Kidney epithelial cell (primary cell): ENCODE measurements around the gene LAMTOR3. TPM values are rescaled to one million over a fixed set of nuclear protein-coding genes. Genes with fewer than 3 reads are reported as not detected.

Experiments used
- DNase-seq: peaks from one replicate; pipeline ENCODE4 v3.0.0-alpha.2; 2010; ENCODE audit warnings: low read depth
- H3K27me3 ChIP-seq: 2 replicates; pipeline ENCODE4 v1.6.0; 2011; ENCODE audit warnings: low read length; ENCODE audit not compliant: control insufficient read depth, insufficient read depth
- H3K36me3 ChIP-seq: 2 replicates; pipeline ENCODE4 v1.5.1; 2011; ENCODE audit warnings: low read length; ENCODE audit not compliant: control insufficient read depth, insufficient read depth
- H3K4me3 ChIP-seq: 2 replicates; pipeline ENCODE4 v1.5.1; 2011; ENCODE audit warnings: low read depth, mild to moderate bottlenecking, control low read depth, low read length
- CTCF ChIP-seq: IDR thresholded peaks from 2 replicates; pipeline ENCODE4 v1.5.1; 2011; ENCODE audit warnings: mild to moderate bottlenecking, moderate library complexity, low read length, control low read depth, inconsistent platforms; ENCODE audit not compliant: insufficient read depth, poor library complexity, severe bottlenecking
- total RNA-seq: library from RNA; depleted of rRNA; stranded (reverse); fragments of >200 nt; gene quantifications from 2 replicates; pipeline ENCODE4 v1.2.3, GENCODE V29; 2015

LAMTOR3 gene
- total RNA-seq, 1 donor from 2014 or later = 71.4 TPM

- Histone ChIP-seq H3K4me3 (no peak overlapping the region), H3K36me3 (no peaks in the 10 kb centered on the region), H3K27me3 (no peaks in the 10 kb centered on the region)
- no peak for DNase-seq
- TF ChIP-seq CTCF = no peak
These were observed 65.8 kb downstream of the LAMTOR3 start for GRCh38 chr4:99828477-99828876.

Other genes starting within 250 kb of the LAMTOR3 start
- gene C4orf54, start 236.6 kb downstream of the LAMTOR3 start, total RNA-seq = not detected in 2 replicates
- gene DAPP1, start 77.6 kb downstream of the LAMTOR3 start, total RNA-seq = 25.7 and 29.0 TPM in 2 replicates
- gene DNAJB14, start 52.2 kb upstream of the LAMTOR3 start, total RNA-seq = 20.6 and 21.8 TPM in 2 replicates
- 254 and 388 TPM in 2 replicates for gene H2AZ1, start 55.8 kb upstream of the LAMTOR3 start, total RNA-seq